HepG2 (cell line): ENCODE measurements around the gene MBLAC1. TPM values are rescaled to one million over a fixed set of nuclear protein-coding genes. Genes with fewer than 3 reads are reported as not detected.

ENCODE experiments used
- GATAD2A ChIP-seq: IDR thresholded peaks from 2 replicates; pipeline ENCODE4 v1.6.1; 2016
- HOXA3 ChIP-seq: sonication (generic); formaldehyde crosslinking; IDR thresholded peaks from 2 replicates; pipeline ENCODE4 v1.5.0; 2020; ENCODE audit warnings: missing genetic modification reagents
- MAFG ChIP-seq: sonication (generic); formaldehyde crosslinking; IDR thresholded peaks from 2 replicates; pipeline ENCODE4 v1.5.1; 2020; ENCODE audit warnings: mild to moderate bottlenecking, missing genetic modification reagents
- NKX3-1 ChIP-seq: sonication (generic); formaldehyde crosslinking; IDR thresholded peaks from 2 replicates; pipeline ENCODE4 v1.5.0; 2020; ENCODE audit warnings: missing genetic modification reagents
- SAFB2 ChIP-seq: sonication (generic); formaldehyde crosslinking; IDR thresholded peaks from 2 replicates; pipeline ENCODE4 v1.5.1; 2020; ENCODE audit warnings: missing genetic modification reagents, low read depth, mild to moderate bottlenecking, borderline replicate concordance
- TBL1XR1 ChIP-seq: fragments of 150-350 bp; IDR thresholded peaks from 2 replicates; pipeline ENCODE4 v1.6.1; 2014; ENCODE audit warnings: borderline replicate concordance, low read length; ENCODE audit not compliant: partially characterized antibody
- U2AF2 ChIP-seq: fragments of 200-400 bp; formaldehyde crosslinking; IDR thresholded peaks from 2 replicates; pipeline ENCODE4 v1.6.1; 2017; ENCODE audit warnings: low read depth, mild to moderate bottlenecking, low read length
- ZNF143 ChIP-seq: sonication (generic); formaldehyde crosslinking; IDR thresholded peaks from 2 replicates; pipeline ENCODE4 v1.4.0; 2020; ENCODE audit warnings: missing genetic modification reagents
- ZNF20 ChIP-seq: sonication (generic); formaldehyde crosslinking; IDR thresholded peaks from 2 replicates; pipeline ENCODE4 v1.4.0; 2020; ENCODE audit warnings: mild to moderate bottlenecking, moderate library complexity, missing genetic modification reagents
- ZNF329 ChIP-seq: sonication (generic); formaldehyde crosslinking; IDR thresholded peaks from 2 replicates; pipeline ENCODE4 v1.9.0; 2021; ENCODE audit warnings: low read depth, mild to moderate bottlenecking, missing genetic modification reagents
- ZNF772 ChIP-seq: sonication (generic); formaldehyde crosslinking; IDR thresholded peaks from 2 replicates; pipeline ENCODE4 v1.5.0; 2020; ENCODE audit warnings: mild to moderate bottlenecking, missing genetic modification reagents
- ZNF816 ChIP-seq: sonication (generic); formaldehyde crosslinking; IDR thresholded peaks from 2 replicates; pipeline ENCODE4 v1.8.0; 2022; ENCODE audit warnings: missing genetic modification reagents, mild to moderate bottlenecking, borderline replicate concordance
- polyA plus RNA-seq, 8 experiments: library from polyadenylated mRNA; depleted of rRNA in 3 of 8; stranded (reverse) in 7 of 8; unstranded in 1 of 8; fragments of >200 nt; fragmentation: Illumina TruSeq in 4 of 8; extraction: Trizol in 4 of 8; gene quantifications; 2 replicates each; pipeline versions ENCODE4 v1.2.1 to v1.2.3, GENCODE V29; 2011 to 2016; ENCODE audit warnings: low read depth in 4 of 8, missing spikeins in 1 of 8, mixed read lengths in 1 of 8; ENCODE audit not compliant: insufficient read depth in 1 of 8
- total RNA-seq, 5 experiments: library from RNA; depleted of rRNA; stranded (reverse); fragments of >200 nt; fragmentation: Illumina TruSeq; extraction: Trizol; gene quantifications; 2 replicates each; pipeline ENCODE4 v1.2.3, GENCODE V29; 2016; ENCODE audit warnings: low read depth in 1 of 5
- TF ChIP-seq, protein P1 (sequence below): sonication (generic); formaldehyde crosslinking; IDR thresholded peaks from 2 replicates; pipeline ENCODE4 v1.5.0; 2020; ENCODE audit warnings: mild to moderate bottlenecking, missing genetic modification reagents, borderline replicate concordance
- TF ChIP-seq, protein P2 (sequence below): sonication (generic); formaldehyde crosslinking; IDR thresholded peaks from 2 replicates; pipeline ENCODE4 v1.4.0; 2020; ENCODE audit warnings: low read depth, mild to moderate bottlenecking, missing genetic modification reagents
- TF ChIP-seq, protein P3 (sequence below): sonication (generic); formaldehyde crosslinking; IDR thresholded peaks from 2 replicates; pipeline ENCODE4 v1.9.0; 2022; ENCODE audit warnings: missing genetic modification reagents, mild to moderate bottlenecking, borderline replicate concordance
- TF ChIP-seq, protein P4 (sequence below): sonication (generic); formaldehyde crosslinking; IDR thresholded peaks from 2 replicates; pipeline ENCODE4 v1.4.0; 2020; ENCODE audit warnings: mild to moderate bottlenecking, missing genetic modification reagents, borderline replicate concordance
- TF ChIP-seq, protein P5 (sequence below): sonication (generic); formaldehyde crosslinking; IDR thresholded peaks from 2 replicates; pipeline ENCODE4 v1.4.0; 2020; ENCODE audit warnings: missing genetic modification reagents, borderline replicate concordance

The MBLAC1 gene
- total and polyA plus RNA-seq, 2 of the 13 experiments (the other 11 are each of a cell fraction or from before 2014, with no cell fraction given) = 0.79 to 2.1 TPM

DNA sequence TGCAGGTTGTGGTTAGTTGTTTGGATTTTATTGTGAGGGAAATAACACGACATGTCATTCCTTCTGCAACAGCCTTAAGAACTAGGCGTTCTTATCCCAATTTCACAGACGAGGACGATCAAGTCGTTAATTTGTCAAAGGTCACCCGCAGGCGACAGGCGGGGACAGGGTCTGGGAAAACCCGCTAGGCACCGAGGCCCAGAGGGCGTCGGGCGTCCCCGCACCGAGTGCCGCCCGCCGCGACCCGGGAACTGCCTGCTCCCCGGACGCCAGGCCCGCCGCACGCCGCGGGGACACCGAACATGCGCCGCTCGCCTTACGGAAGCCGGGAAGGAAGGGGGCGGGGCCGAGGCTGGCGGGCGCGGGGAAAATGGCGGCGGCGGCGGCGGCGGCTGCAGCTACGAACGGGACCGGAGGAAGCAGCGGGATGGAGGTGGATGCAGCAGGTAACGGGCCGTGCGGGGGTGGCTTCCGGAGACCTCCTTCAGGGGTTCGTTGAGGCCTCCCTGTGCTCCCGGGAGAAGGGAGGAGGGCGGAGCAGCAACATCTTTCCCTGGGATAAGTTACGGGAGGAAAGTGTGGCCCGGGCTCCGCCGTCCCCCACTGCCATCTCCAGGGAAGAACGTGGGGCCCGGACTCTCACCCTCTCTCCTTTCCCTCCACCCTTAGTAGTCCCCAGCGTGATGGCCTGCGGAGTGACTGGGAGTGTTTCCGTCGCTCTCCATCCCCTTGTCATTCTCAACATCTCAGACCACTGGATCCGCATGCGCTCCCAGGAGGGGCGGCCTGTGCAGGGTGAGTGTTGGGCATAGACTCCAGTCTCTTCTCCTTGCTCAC, 37.9 kb upstream of the MBLAC1 start, which contains the start of gene COPS6 (continued):
- TF ChIP-seq, protein P1, sequence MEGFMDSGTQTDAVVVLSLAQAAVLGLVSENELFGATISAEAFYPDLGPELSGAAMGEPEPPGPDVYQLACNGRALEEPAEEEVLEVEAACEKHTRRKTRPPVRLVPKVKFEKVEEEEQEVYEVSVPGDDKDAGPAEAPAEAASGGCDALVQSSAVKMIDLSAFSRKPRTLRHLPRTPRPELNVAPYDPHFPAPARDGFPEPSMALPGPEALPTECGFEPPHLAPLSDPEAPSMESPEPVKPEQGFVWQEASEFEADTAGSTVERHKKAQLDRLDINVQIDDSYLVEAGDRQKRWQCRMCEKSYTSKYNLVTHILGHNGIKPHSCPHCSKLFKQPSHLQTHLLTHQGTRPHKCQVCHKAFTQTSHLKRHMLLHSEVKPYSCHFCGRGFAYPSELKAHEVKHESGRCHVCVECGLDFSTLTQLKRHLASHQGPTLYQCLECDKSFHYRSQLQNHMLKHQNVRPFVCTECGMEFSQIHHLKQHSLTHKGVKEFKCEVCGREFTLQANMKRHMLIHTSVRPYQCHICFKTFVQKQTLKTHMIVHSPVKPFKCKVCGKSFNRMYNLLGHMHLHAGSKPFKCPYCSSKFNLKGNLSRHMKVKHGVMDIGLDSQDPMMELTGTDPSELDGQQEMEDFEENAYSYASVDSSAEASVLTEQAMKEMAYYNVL (CRISPR knock-in tag) = no peak; the same call in 1 of the 2 replicates
- TF ChIP-seq SAFB2 (CRISPR knock-in tag) (peak; percentile 90), ZNF772 (CRISPR knock-in tag) (peak; percentile 89; the same call in 1 of the 2 replicates), HOXA3 (CRISPR knock-in tag) (peak; percentile 92), U2AF2 (no peak), GATAD2A (CRISPR knock-in tag) (no peak), ZNF20 (CRISPR knock-in tag) (no peak), NKX3-1 (CRISPR knock-in tag) (peak; percentile 94), MAFG (CRISPR knock-in tag) (no peak), ZNF143 (peak; percentile 48; the same call in 1 of the 2 replicates), ZNF816 (CRISPR knock-in tag) (peak; percentile 47; the same call in 1 of the 2 replicates), ZNF329 (CRISPR knock-in tag) (peak; percentile 74; the same call in 1 of the 2 replicates), TBL1XR1 (no peak)
- TF ChIP-seq, protein P2, sequence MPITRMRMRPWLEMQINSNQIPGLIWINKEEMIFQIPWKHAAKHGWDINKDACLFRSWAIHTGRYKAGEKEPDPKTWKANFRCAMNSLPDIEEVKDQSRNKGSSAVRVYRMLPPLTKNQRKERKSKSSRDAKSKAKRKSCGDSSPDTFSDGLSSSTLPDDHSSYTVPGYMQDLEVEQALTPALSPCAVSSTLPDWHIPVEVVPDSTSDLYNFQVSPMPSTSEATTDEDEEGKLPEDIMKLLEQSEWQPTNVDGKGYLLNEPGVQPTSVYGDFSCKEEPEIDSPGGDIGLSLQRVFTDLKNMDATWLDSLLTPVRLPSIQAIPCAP (CRISPR knock-in tag) = peak; percentile 93
- TF ChIP-seq, protein P3, sequence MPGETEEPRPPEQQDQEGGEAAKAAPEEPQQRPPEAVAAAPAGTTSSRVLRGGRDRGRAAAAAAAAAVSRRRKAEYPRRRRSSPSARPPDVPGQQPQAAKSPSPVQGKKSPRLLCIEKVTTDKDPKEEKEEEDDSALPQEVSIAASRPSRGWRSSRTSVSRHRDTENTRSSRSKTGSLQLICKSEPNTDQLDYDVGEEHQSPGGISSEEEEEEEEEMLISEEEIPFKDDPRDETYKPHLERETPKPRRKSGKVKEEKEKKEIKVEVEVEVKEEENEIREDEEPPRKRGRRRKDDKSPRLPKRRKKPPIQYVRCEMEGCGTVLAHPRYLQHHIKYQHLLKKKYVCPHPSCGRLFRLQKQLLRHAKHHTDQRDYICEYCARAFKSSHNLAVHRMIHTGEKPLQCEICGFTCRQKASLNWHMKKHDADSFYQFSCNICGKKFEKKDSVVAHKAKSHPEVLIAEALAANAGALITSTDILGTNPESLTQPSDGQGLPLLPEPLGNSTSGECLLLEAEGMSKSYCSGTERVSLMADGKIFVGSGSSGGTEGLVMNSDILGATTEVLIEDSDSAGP = peak; percentile 97
- TF ChIP-seq, protein P4, sequence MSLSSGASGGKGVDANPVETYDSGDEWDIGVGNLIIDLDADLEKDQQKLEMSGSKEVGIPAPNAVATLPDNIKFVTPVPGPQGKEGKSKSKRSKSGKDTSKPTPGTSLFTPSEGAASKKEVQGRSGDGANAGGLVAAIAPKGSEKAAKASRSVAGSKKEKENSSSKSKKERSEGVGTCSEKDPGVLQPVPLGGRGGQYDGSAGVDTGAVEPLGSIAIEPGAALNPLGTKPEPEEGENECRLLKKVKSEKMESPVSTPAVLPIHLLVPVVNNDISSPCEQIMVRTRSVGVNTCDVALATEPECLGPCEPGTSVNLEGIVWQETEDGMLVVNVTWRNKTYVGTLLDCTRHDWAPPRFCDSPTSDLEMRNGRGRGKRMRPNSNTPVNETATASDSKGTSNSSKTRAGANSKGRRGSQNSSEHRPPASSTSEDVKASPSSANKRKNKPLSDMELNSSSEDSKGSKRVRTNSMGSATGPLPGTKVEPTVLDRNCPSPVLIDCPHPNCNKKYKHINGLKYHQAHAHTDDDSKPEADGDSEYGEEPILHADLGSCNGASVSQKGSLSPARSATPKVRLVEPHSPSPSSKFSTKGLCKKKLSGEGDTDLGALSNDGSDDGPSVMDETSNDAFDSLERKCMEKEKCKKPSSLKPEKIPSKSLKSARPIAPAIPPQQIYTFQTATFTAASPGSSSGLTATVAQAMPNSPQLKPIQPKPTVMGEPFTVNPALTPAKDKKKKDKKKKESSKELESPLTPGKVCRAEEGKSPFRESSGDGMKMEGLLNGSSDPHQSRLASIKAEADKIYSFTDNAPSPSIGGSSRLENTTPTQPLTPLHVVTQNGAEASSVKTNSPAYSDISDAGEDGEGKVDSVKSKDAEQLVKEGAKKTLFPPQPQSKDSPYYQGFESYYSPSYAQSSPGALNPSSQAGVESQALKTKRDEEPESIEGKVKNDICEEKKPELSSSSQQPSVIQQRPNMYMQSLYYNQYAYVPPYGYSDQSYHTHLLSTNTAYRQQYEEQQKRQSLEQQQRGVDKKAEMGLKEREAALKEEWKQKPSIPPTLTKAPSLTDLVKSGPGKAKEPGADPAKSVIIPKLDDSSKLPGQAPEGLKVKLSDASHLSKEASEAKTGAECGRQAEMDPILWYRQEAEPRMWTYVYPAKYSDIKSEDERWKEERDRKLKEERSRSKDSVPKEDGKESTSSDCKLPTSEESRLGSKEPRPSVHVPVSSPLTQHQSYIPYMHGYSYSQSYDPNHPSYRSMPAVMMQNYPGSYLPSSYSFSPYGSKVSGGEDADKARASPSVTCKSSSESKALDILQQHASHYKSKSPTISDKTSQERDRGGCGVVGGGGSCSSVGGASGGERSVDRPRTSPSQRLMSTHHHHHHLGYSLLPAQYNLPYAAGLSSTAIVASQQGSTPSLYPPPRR (CRISPR knock-in tag) = peak; percentile 62; the same call in 1 of the 2 replicates
- TF ChIP-seq, protein P5, sequence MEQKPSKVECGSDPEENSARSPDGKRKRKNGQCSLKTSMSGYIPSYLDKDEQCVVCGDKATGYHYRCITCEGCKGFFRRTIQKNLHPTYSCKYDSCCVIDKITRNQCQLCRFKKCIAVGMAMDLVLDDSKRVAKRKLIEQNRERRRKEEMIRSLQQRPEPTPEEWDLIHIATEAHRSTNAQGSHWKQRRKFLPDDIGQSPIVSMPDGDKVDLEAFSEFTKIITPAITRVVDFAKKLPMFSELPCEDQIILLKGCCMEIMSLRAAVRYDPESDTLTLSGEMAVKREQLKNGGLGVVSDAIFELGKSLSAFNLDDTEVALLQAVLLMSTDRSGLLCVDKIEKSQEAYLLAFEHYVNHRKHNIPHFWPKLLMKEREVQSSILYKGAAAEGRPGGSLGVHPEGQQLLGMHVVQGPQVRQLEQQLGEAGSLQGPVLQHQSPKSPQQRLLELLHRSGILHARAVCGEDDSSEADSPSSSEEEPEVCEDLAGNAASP (CRISPR knock-in tag) = peak; percentile 53; the same call in 1 of the 2 replicates
